Tibial nerve (tissue), 4 donors: ENCODE data around the gene CHI3L2. TPM values are rescaled to one million over a fixed set of nuclear protein-coding genes. Genes with fewer than 3 reads are reported as not detected.

Experiments used
- DNase-seq, 2 donors: peaks; one replicate each; pipeline ENCODE4 v3.0.0-alpha.2; 2019; ENCODE audit warnings: low spot score in 2 of 2
- H3K27ac ChIP-seq, 4 donors: fragments of 200-600 bp; sonication (generic) in 3 of 4; one replicate each; pipeline ENCODE4 v1.5.1; 2017 to 2019; ENCODE audit warnings: mild to moderate bottlenecking in 1 of 4
- H3K27me3 ChIP-seq, 2 donors: fragments of 200-600 bp; sonication (generic) in 1 of 2; one replicate each; pipeline versions ENCODE4 v1.5.1 to v1.6.0; 2017 to 2019
- H3K36me3 ChIP-seq, 3 donors: fragments of 200-600 bp; sonication (generic); one replicate each; pipeline ENCODE4 v1.5.1; 2018 to 2019
- H3K4me1 ChIP-seq, 4 donors: fragments of 200-600 bp; sonication (generic) in 3 of 4; one replicate each; pipeline ENCODE4 v1.5.1; 2017 to 2019
- H3K4me3 ChIP-seq, 4 donors: fragments of 200-600 bp; sonication (generic) in 3 of 4; one replicate each; pipeline ENCODE4 v1.5.1; 2017 to 2019; ENCODE audit warnings: mild to moderate bottlenecking in 1 of 4, moderate library complexity in 1 of 4
- H3K9me3 ChIP-seq, 4 donors: fragments of 200-600 bp; sonication (generic) in 3 of 4; one replicate each; pipeline ENCODE4 v1.5.1; 2017 to 2019
- EP300 ChIP-seq, 2 donors: sonication (generic); formaldehyde crosslinking; IDR thresholded peaks; one replicate each; pipeline ENCODE4 v1.6.1; 2017; ENCODE audit warnings: antibody characterized with exemption in 2 of 2, mild to moderate bottlenecking in 1 of 2
- POLR2A ChIP-seq, 2 donors: fragments of 450-650 bp; IDR thresholded peaks; one replicate each; pipeline ENCODE4 v1.6.1; 2017; ENCODE audit warnings: antibody characterized with exemption in 2 of 2, mild to moderate bottlenecking in 2 of 2, moderate library complexity in 2 of 2
- WGBS, 2 donors: methylation state at CpG; one replicate each; pipeline ENCODE4 v1.1.5; 2018; 5-methylcytosine and 5-hydroxymethylcytosine counted together
- total RNA-seq, 4 donors: library from RNA; depleted of rRNA; stranded (reverse); fragments of >200 nt; gene quantifications; one replicate each; pipeline ENCODE4 v1.1.0, GENCODE V29; 2016
- TF ChIP-seq, protein P1 (sequence below), 5 experiments: fragments of 200-600 bp in 3 of 5; fragments of 450-650 bp in 2 of 5; sonication (generic) in 3 of 5; IDR thresholded peaks; one replicate each; pipeline ENCODE4 v1.5.1; 2016 to 2019; ENCODE audit warnings: antibody characterized with exemption in 5 of 5, mild to moderate bottlenecking in 3 of 5, moderate library complexity in 2 of 5

CHI3L2 gene
- total RNA-seq, 4 donors from 2014 or later, result 2.5 to 37.2 (median 6.1) TPM

DNA sequence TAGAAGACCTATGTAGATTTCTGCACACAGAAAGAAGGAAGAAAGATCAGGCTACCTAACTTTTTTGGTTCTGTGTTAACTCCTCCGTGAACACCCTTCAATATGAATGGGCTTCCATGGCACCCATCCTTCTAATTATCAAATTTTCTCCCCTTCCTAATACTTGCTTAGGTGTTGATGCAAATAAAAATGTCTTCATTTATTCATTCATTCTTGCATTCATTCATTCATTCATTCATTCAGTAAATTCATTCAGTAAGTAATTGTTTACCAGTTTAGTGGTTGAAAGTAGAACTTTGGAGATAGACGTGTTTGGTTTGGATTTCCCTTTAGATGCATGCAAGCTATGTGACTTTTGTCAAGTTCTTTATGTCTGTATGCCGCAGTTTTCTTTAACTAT lies 4.6 kb downstream of the CHI3L2 start:
- Histone ChIP-seq H3K4me1 (peaks cover 0 to 21% (median 16%) of the 10 kb centered on the region in 4 donors), H3K27ac (no peak overlapping the region), H3K27me3 (no peaks in the 10 kb centered on the region), H3K9me3 (no peaks in the 10 kb centered on the region), H3K4me3 (no peak overlapping the region), H3K36me3 (no peaks in the 10 kb centered on the region)
- DNase-seq, result no peak
- TF ChIP-seq POLR2A (IDR thresholded peaks at IDR 0.05) (no peak), EP300 (IDR thresholded peaks at IDR 0.05) (no peak)
- TF ChIP-seq, protein P1, sequence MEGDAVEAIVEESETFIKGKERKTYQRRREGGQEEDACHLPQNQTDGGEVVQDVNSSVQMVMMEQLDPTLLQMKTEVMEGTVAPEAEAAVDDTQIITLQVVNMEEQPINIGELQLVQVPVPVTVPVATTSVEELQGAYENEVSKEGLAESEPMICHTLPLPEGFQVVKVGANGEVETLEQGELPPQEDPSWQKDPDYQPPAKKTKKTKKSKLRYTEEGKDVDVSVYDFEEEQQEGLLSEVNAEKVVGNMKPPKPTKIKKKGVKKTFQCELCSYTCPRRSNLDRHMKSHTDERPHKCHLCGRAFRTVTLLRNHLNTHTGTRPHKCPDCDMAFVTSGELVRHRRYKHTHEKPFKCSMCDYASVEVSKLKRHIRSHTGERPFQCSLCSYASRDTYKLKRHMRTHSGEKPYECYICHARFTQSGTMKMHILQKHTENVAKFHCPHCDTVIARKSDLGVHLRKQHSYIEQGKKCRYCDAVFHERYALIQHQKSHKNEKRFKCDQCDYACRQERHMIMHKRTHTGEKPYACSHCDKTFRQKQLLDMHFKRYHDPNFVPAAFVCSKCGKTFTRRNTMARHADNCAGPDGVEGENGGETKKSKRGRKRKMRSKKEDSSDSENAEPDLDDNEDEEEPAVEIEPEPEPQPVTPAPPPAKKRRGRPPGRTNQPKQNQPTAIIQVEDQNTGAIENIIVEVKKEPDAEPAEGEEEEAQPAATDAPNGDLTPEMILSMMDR (IDR thresholded peaks at IDR 0.05), result no peak
- WGBS, 2 donors, result 92 to 94% methylated on average over 3 of the region's 3 CpGs

DNA sequence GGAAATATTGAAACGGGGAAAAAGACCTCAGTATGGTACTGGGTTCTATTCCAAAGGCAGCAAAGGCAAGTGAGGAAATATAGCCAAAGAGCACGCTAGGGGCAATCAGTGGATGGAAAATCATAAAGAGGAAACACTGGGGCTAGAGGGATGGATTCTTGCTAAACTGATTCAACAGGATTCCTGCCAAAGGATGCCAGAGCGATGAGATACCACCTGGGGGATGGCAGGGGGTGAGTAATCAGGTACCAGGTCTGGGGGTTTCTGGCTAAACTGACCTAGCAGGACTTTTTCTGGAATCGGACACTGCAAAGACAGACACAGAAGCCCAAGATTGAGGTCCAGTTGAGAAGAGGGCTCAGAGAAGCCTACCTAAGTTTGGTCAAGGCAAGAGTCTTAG lies 6.7 kb downstream of the CHI3L2 start:
- Histone ChIP-seq H3K4me1 (peaks cover 0 to under 1% (median 0%) of the 10 kb centered on the region in 4 donors), H3K27me3 (no peaks in the 10 kb centered on the region), H3K27ac (peak overlapping the region in 1 of 4 donors; percentile 36), H3K4me3 (no peak overlapping the region), H3K36me3 (no peaks in the 10 kb centered on the region), H3K9me3 (no peaks in the 10 kb centered on the region)
- TF ChIP-seq POLR2A (IDR thresholded peaks at IDR 0.05) (no peak), EP300 (IDR thresholded peaks at IDR 0.05) (no peak)
- TF ChIP-seq, protein P1 (IDR thresholded peaks at IDR 0.05), result no peak
- WGBS, 2 donors, result 74 to 85% methylated on average over 4 of the region's 4 CpGs
- no peak for DNase-seq

DNA sequence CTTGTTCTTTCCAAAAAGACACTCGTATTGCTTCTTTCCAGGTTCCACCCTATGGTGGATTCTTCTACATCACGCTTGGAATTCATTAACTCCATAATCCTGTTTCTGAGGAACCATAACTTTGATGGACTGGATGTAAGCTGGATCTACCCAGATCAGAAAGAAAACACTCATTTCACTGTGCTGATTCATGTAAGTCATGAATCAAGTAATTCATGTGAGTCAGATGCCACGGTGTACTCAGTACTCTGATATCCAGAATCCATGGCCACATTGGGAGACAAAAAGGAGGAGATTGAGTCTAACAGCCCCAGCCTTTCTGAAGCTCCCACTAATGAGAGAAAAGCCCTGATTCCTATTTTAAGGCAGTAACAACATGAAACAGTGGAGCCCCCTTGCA lies 7.4 kb downstream of the CHI3L2 start:
- Histone ChIP-seq H3K27ac (no peak overlapping the region), H3K4me3 (no peak overlapping the region), H3K27me3 (no peaks in the 10 kb centered on the region), H3K9me3 (no peaks in the 10 kb centered on the region), H3K36me3 (no peaks in the 10 kb centered on the region), H3K4me1 (no peaks in the 10 kb centered on the region)
- no peak for DNase-seq
- 64 to 68% methylated on average over 3 of the region's 3 CpGs for WGBS, 2 donors
- TF ChIP-seq, protein P1 (IDR thresholded peaks at IDR 0.05), result no peak
- TF ChIP-seq EP300 (IDR thresholded peaks at IDR 0.05), result no peak
- TF ChIP-seq POLR2A (IDR thresholded peaks at IDR 0.05), result no peak

DNA sequence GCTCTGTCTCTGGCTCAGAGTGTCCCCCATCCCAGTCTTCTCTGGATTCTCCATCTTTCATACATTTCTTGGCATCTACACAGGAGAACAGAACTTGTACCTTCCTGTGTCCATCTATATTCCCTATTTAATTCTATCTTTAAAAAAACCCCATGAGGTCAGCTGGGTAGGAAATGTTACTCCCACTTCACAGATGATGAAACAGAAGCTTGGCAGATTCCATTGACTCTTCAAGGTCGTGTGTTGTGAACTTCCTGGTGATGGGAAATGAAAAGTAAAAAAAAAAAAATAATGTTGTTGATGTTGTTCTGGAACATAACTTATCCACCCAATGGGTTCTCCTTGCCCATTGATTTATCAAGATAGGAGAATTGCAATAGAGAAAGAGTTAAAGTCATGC lies 8.9 kb downstream of the CHI3L2 start:
- Histone ChIP-seq H3K4me3 (no peak overlapping the region), H3K36me3 (no peaks in the 10 kb centered on the region), H3K9me3 (no peaks in the 10 kb centered on the region), H3K4me1 (no peaks in the 10 kb centered on the region), H3K27ac (no peak overlapping the region), H3K27me3 (no peaks in the 10 kb centered on the region)
- DNase-seq, result no peak
- TF ChIP-seq, protein P1 (IDR thresholded peaks at IDR 0.05), result no peak
- no peak for TF ChIP-seq POLR2A (IDR thresholded peaks at IDR 0.05)
- WGBS, 2 donors, result 20 to 26% methylated on average over 1 of the region's 1 CpG

DNA sequence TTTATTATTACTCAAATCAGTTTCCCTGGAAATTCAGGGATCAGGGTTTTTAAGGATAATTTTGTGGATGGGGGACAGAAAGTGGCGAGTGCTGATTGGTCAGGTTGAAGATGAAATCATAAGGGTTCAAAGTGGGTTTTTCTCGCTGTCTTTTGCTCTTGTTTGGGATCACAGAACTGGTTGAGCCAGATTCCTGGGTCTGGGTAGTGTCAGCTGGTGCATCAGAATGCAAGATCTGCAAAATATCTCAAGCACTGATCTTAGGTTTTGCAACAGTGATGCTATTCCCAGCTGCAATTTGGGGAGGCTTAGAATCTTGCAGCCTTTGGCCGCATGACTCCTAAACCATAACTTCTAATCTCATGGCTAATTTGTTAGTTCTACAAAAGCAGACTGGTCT lies 9.3 kb downstream of the CHI3L2 start:
- 88 to 91% methylated on average over 3 of the region's 3 CpGs for WGBS, 2 donors
- TF ChIP-seq POLR2A (IDR thresholded peaks at IDR 0.05) (no peak), EP300 (IDR thresholded peaks at IDR 0.05) (no peak)
- TF ChIP-seq, protein P1 (IDR thresholded peaks at IDR 0.05), result no peak
- no peaks in the 10 kb centered on the region for H3K4me1 ChIP-seq
- H3K36me3 ChIP-seq, result no peaks in the 10 kb centered on the region
- no peaks in the 10 kb centered on the region for H3K27me3 ChIP-seq
- DNase-seq, result no peak
- no peak overlapping the region for H3K4me3 ChIP-seq
- H3K27ac ChIP-seq, result no peak overlapping the region
- H3K9me3 ChIP-seq, result no peaks in the 10 kb centered on the region
